Chondrocyte (in vitro differentiated cells): ENCODE measurements around the gene MRPL23. TPM values are rescaled to one million over a fixed set of nuclear protein-coding genes. Genes with fewer than 3 reads are reported as not detected.

Source experiments
- DNase-seq: peaks from one replicate; pipeline ENCODE4 v3.0.0; 2021; ENCODE audit warnings: mixed read lengths, low spot score
- H3K27ac Mint-ChIP-seq: one replicate; pipeline ENCODE4 v1.8.0; 2021; ENCODE audit warnings: mild to moderate bottlenecking, moderate library complexity, mixed read lengths; ENCODE audit not compliant: unreplicated experiment
- H3K27me3 Mint-ChIP-seq: 2 replicates; pipeline ENCODE4 v1.8.0; 2021; ENCODE audit warnings: low read depth, mixed read lengths
- H3K36me3 Mint-ChIP-seq: 2 replicates; pipeline ENCODE4 v1.8.0; 2021; ENCODE audit warnings: low read depth, mixed read lengths
- H3K4me1 Mint-ChIP-seq: 2 replicates; pipeline ENCODE4 v1.8.0; 2021; ENCODE audit warnings: low read depth, mild to moderate bottlenecking, mixed read lengths
- H3K4me3 Mint-ChIP-seq: one replicate; pipeline ENCODE4 v1.8.0; 2021; ENCODE audit warnings: mild to moderate bottlenecking, moderate library complexity, mixed read lengths; ENCODE audit not compliant: unreplicated experiment
- H3K9me3 Mint-ChIP-seq: 2 replicates; pipeline ENCODE4 v1.8.0; 2021; ENCODE audit warnings: low read depth, mixed read lengths
- total RNA-seq: library from RNA; stranded (reverse); gene quantifications from 3 replicates; pipeline ENCODE4 v1.2.1, GENCODE V29; 2021
- TF ChIP-seq, protein P1 (sequence below): fragments of 200-600 bp; sonication (generic); IDR thresholded peaks from 2 replicates; pipeline ENCODE4 v1.5.0; 2021; ENCODE audit warnings: antibody characterized with exemption, mild to moderate bottlenecking, moderate library complexity

Gene MRPL23
- total RNA-seq, 1 donor from 2014 or later: 22.8 TPM

DNA sequence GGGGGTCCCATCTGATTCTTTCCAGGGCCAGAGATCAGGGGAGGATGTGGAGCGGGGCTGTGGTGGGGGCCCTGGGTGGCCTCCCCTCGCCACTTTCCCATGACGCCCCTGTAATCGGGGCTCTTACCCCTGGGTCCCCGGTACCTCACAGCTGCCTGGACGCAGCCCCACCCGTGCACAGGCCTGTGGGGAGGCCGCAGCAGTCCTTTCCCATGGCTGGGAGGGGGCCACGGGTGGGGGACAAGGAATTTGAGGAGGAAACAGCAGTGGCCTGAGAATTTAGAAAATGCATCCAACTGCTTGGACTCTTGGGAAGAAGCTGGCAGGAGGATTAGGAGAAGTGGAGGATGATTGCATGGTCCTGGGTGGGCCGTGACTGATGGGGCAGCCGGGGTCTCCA is 32.5 kb downstream of the MRPL23 start:
- H3K9me3 Mint-ChIP-seq: no peaks in the 10 kb centered on the region
- TF ChIP-seq, protein P1, sequence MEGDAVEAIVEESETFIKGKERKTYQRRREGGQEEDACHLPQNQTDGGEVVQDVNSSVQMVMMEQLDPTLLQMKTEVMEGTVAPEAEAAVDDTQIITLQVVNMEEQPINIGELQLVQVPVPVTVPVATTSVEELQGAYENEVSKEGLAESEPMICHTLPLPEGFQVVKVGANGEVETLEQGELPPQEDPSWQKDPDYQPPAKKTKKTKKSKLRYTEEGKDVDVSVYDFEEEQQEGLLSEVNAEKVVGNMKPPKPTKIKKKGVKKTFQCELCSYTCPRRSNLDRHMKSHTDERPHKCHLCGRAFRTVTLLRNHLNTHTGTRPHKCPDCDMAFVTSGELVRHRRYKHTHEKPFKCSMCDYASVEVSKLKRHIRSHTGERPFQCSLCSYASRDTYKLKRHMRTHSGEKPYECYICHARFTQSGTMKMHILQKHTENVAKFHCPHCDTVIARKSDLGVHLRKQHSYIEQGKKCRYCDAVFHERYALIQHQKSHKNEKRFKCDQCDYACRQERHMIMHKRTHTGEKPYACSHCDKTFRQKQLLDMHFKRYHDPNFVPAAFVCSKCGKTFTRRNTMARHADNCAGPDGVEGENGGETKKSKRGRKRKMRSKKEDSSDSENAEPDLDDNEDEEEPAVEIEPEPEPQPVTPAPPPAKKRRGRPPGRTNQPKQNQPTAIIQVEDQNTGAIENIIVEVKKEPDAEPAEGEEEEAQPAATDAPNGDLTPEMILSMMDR: no peak
- no peaks in the 10 kb centered on the region for H3K27me3 Mint-ChIP-seq
- no peak overlapping the region for H3K4me3 Mint-ChIP-seq
- H3K4me1 Mint-ChIP-seq: no peaks in the 10 kb centered on the region
- no peak for DNase-seq
- no peaks in the 10 kb centered on the region for H3K36me3 Mint-ChIP-seq
- H3K27ac Mint-ChIP-seq: no peak overlapping the region

DNA sequence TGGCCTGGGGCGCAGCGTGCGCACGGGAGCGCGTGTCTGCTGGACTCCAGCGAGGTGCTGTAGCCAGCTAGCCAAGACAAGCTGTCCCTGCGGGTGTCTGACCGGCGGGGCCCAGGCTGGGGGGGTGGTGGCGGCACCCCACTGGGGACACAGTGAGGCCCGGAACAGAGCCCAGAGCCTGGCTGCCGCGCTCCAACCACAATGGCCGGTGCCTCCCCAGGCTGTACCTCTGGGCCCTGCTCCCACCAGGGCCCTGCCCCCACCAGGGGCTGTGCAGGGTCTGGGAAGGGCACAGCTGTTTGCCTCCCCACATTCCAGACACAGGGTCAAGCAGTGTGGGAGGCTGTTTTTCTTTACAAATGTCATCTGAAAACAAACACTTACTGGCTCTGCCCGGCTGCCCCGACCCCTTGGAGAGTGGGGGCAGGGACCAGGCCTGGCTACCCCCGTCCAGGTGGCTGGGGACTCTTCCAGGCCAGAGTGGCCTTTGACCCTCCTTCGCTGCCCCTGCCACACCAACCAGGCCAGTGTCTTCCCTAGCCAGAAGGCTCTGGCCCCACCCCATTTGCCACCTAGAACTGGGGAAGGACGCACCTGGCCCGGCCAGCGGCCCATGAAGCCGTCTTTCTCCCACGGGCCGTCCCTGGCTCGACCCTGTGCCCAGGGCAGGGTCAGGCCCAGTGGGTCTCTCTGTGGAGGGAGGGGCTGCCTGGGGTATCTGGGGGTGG is 35.9 kb downstream of the MRPL23 start:
- H3K36me3 Mint-ChIP-seq: no peaks in the 10 kb centered on the region
- no peak overlapping the region for H3K4me3 Mint-ChIP-seq
- no peak overlapping the region for H3K27ac Mint-ChIP-seq
- TF ChIP-seq, protein P1: no peak
- H3K9me3 Mint-ChIP-seq: no peaks in the 10 kb centered on the region
- no peak for DNase-seq
- no peaks in the 10 kb centered on the region for H3K4me1 Mint-ChIP-seq
- H3K27me3 Mint-ChIP-seq: no peaks in the 10 kb centered on the region

DNA sequence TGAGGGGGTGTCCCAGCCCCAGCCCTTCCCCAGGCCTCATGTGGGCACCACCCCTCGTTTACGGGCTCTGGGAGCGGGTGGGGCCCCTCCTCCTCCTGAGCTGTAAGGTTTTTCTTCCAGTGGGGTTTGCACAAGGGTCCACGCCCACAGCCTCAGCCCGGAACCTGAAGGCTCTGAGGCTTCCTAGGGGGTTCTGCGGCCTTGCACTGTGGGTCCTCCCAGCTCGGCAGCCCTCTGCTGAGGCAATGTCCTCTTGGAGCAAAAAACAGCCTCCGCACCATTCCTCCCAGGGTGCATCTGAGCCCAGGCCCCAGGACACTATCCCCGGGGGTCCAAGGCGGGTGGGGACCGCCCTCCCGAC is 36.4 kb downstream of the MRPL23 start:
- Mint-ChIP-seq H3K27me3 (no peaks in the 10 kb centered on the region), H3K4me3 (no peak overlapping the region), H3K9me3 (no peaks in the 10 kb centered on the region), H3K36me3 (no peaks in the 10 kb centered on the region), H3K27ac (no peak overlapping the region), H3K4me1 (no peaks in the 10 kb centered on the region)
- no peak for DNase-seq
- TF ChIP-seq, protein P1: no peak

DNA sequence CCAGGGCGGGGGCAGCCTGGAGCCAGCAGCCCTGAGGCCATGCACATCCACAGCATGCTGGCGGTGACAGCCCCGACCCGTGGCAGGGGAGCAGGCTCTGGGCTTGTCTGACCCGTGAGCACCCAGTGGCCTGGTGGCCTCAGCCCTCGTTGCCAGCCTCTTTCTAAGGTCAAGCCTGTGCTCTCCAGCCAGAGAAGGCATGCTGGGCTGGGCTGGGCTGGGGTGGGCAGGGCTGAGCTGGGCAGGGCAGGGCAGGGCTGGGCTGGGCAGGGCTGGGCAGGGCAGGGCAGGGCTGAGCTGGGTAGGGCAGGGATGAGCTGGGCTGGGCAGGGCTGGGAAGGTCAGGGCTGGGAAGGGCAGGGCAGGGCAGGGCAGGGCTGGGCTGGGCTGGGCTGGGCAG is 39.9 kb downstream of the MRPL23 start:
- no peaks in the 10 kb centered on the region for H3K27me3 Mint-ChIP-seq
- H3K36me3 Mint-ChIP-seq: no peaks in the 10 kb centered on the region
- DNase-seq: no peak
- no peak overlapping the region for H3K27ac Mint-ChIP-seq
- TF ChIP-seq, protein P1: no peak
- no peaks in the 10 kb centered on the region for H3K4me1 Mint-ChIP-seq
- H3K9me3 Mint-ChIP-seq: no peaks in the 10 kb centered on the region
- no peak overlapping the region for H3K4me3 Mint-ChIP-seq

DNA sequence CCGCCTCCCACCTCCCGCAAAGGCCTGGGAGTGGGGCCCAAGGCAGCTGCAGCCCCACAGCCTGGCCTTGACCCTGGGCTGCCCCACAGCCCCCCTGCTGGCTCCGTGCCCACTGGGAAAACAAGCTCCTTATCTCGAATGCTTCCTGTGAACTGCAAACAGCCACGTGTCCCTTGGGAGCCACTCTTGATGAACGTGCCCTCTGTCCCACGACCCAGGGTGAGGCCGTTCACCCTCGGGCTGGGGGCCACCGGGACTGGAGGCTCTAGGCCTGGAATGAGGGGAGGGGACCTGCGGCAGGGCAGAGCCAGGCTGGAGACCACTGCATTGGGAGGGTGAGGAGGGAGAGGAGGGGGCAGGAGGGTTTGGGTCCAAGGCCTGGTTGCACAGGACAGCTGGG is 41.0 kb downstream of the MRPL23 start:
- Mint-ChIP-seq H3K4me1 (no peaks in the 10 kb centered on the region), H3K27me3 (no peaks in the 10 kb centered on the region), H3K9me3 (no peaks in the 10 kb centered on the region), H3K4me3 (no peak overlapping the region), H3K27ac (no peak overlapping the region), H3K36me3 (no peaks in the 10 kb centered on the region)
- no peak for DNase-seq
- TF ChIP-seq, protein P1: no peak
